Neural progenitor cell (in vitro differentiated cells): ENCODE data around the gene ZC3H7A. TPM values are rescaled to one million over a fixed set of nuclear protein-coding genes. Genes with fewer than 3 reads are reported as not detected.

Source experiments
- DNase-seq: peaks from one replicate; pipeline ENCODE4 v3.0.0-alpha.2; 2016; ENCODE audit warnings: low spot score
- H2AFZ ChIP-seq: fragments of 200-600 bp; sonication (generic); replicated peaks from 2 replicates; pipeline ENCODE4 v1.6.1; 2016; ENCODE audit warnings: antibody characterized with exemption
- H3F3A ChIP-seq: fragments of 200-600 bp; sonication (generic); 2 replicates; pipeline ENCODE4 v1.6.1; 2016; ENCODE audit warnings: antibody characterized with exemption, low read depth
- H3K27ac ChIP-seq: fragments of 200-600 bp; sonication (generic); 2 replicates; pipeline ENCODE4 v1.5.1; 2016; ENCODE audit warnings: mild to moderate bottlenecking
- H3K27me3 ChIP-seq: fragments of 200-600 bp; sonication (generic); 2 replicates; pipeline ENCODE4 v1.6.1; 2016; ENCODE audit warnings: mild to moderate bottlenecking, moderate library complexity
- H3K36me3 ChIP-seq: fragments of 200-600 bp; sonication (generic); 2 replicates; pipeline ENCODE4 v1.5.1; 2016
- H3K4me1 ChIP-seq: fragments of 200-600 bp; sonication (generic); 2 replicates; pipeline ENCODE4 v1.6.1; 2016; ENCODE audit warnings: mixed run types
- H3K4me2 ChIP-seq: fragments of 200-600 bp; sonication (generic); 2 replicates; pipeline ENCODE4 v1.6.1; 2016
- H3K4me3 ChIP-seq: fragments of 200-600 bp; sonication (generic); 2 replicates; pipeline ENCODE4 v1.5.1; 2016
- H3K79me2 ChIP-seq: fragments of 200-600 bp; sonication (generic); 2 replicates; pipeline ENCODE4 v1.6.1; 2016; ENCODE audit warnings: low read depth
- H3K9ac ChIP-seq: fragments of 200-600 bp; sonication (generic); 2 replicates; pipeline ENCODE4 v1.6.1; 2016
- H3K9me3 ChIP-seq: fragments of 200-600 bp; sonication (generic); 2 replicates; pipeline ENCODE4 v1.5.1; 2016; ENCODE audit warnings: low read depth
- H4K20me1 ChIP-seq: fragments of 200-600 bp; sonication (generic); 2 replicates; pipeline ENCODE4 v1.6.1; 2016; ENCODE audit warnings: low read depth
- H3K27ac Mint-ChIP-seq: 3 replicates; pipeline ENCODE4 v1.8.0; 2021; ENCODE audit warnings: mixed read lengths
- H3K27me3 Mint-ChIP-seq: 2 replicates; pipeline ENCODE4 v1.8.0; 2022; ENCODE audit warnings: low read depth, mild to moderate bottlenecking, inconsistent platforms, moderate library complexity, mixed read lengths; ENCODE audit not compliant: insufficient read depth
- H3K36me3 Mint-ChIP-seq: 3 replicates; pipeline ENCODE4 v1.8.0; 2021; ENCODE audit warnings: mixed read lengths
- H3K4me1 Mint-ChIP-seq: 3 replicates; pipeline ENCODE4 v1.8.0; 2021; ENCODE audit warnings: mixed read lengths
- H3K4me3 Mint-ChIP-seq: 3 replicates; pipeline ENCODE4 v1.8.0; 2021; ENCODE audit warnings: mild to moderate bottlenecking, moderate library complexity, mixed read lengths
- H3K9me3 Mint-ChIP-seq: 3 replicates; pipeline ENCODE4 v1.8.0; 2020; ENCODE audit warnings: mixed read lengths
- CTCF ChIP-seq: fragments of 200-600 bp; sonication (generic); IDR thresholded peaks from 2 replicates; pipeline ENCODE4 v1.5.1; 2017; ENCODE audit warnings: antibody characterized with exemption, mild to moderate bottlenecking
- EZH2 ChIP-seq: fragments of 200-600 bp; sonication (generic); IDR thresholded peaks from 2 replicates; pipeline ENCODE4 v1.6.1; 2017; ENCODE audit warnings: antibody characterized with exemption, mild to moderate bottlenecking, moderate library complexity
- EZH2phosphoT487 ChIP-seq: fragments of 200-600 bp; sonication (generic); IDR thresholded peaks from 2 replicates; pipeline ENCODE4 v1.6.1; 2017; ENCODE audit warnings: antibody characterized with exemption
- total RNA-seq: library from RNA; depleted of rRNA; stranded (reverse); fragments of >200 nt; gene quantifications from 2 replicates; pipeline ENCODE4 v1.2.3, GENCODE V29; 2015; ENCODE audit warnings: low replicate concordance

ZC3H7A gene
- total RNA-seq, 1 donor from 2014 or later = 82.6 TPM

GRCh38 chr16:11731222-11731621, 65.8 kb downstream of the ZC3H7A start:
- no peak for DNase-seq
- no peak overlapping the region for H3K9ac ChIP-seq
- Mint-ChIP-seq H3K4me3 (no peak overlapping the region), H3K36me3 (peaks cover 18% of the 10 kb centered on the region), H3K27me3 (no peaks in the 10 kb centered on the region), H3K27ac (no peak overlapping the region), H3K9me3 (no peaks in the 10 kb centered on the region), H3K4me1 (peaks cover 10% of the 10 kb centered on the region)
- H3K27ac ChIP-seq = no peak overlapping the region
- H3K4me3 ChIP-seq = no peak overlapping the region
- no peaks in the 10 kb centered on the region for H3K79me2 ChIP-seq
- no peaks in the 10 kb centered on the region for H3K27me3 ChIP-seq
- H2AFZ ChIP-seq = no peak overlapping the region
- H3K9me3 ChIP-seq = no peaks in the 10 kb centered on the region
- no peaks in the 10 kb centered on the region for H3F3A ChIP-seq
- H3K36me3 ChIP-seq = no peaks in the 10 kb centered on the region
- H3K4me1 ChIP-seq = no peaks in the 10 kb centered on the region
- H4K20me1 ChIP-seq = peaks cover 13% of the 10 kb centered on the region
- no peak overlapping the region for H3K4me2 ChIP-seq
- TF ChIP-seq EZH2 (no peak), EZH2phosphoT487 (no peak), CTCF (no peak)

DNA sequence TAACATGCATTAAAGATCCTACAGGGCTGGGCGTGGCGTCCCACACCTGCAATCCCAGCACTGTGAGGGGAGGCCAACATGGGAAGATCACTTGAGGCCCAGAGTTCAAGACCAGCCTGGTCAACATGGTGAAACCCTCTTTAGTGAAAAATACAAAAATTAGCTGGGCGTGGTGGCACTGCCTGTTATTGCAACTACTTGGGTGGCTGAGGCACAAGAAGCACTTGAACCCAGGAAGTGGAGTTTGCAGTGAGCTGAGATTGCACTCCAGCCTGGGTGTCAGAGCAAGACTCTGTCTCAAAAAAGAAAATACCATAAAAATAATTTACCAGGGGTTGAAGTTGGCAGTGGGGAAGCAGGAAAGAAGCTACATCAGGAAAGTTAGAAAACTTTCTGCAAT, 67.3 kb downstream of the ZC3H7A start:
- Histone ChIP-seq H3K36me3 (no peaks in the 10 kb centered on the region), H3K27ac (no peak overlapping the region), H3K9ac (no peak overlapping the region), H3K9me3 (no peaks in the 10 kb centered on the region), H3F3A (no peaks in the 10 kb centered on the region), H3K4me1 (no peaks in the 10 kb centered on the region), H3K4me2 (no peak overlapping the region), H4K20me1 (peaks cover 7% of the 10 kb centered on the region), H3K27me3 (no peaks in the 10 kb centered on the region), H3K4me3 (no peak overlapping the region), H3K79me2 (no peaks in the 10 kb centered on the region), H2AFZ (no peak overlapping the region)
- Mint-ChIP-seq H3K4me1 (peaks cover 10% of the 10 kb centered on the region), H3K9me3 (no peaks in the 10 kb centered on the region), H3K27ac (no peak overlapping the region), H3K4me3 (no peak overlapping the region), H3K27me3 (no peaks in the 10 kb centered on the region), H3K36me3 (peaks cover 20% of the 10 kb centered on the region)
- no peak for DNase-seq
- TF ChIP-seq CTCF (no peak), EZH2phosphoT487 (no peak), EZH2 (no peak)

DNA sequence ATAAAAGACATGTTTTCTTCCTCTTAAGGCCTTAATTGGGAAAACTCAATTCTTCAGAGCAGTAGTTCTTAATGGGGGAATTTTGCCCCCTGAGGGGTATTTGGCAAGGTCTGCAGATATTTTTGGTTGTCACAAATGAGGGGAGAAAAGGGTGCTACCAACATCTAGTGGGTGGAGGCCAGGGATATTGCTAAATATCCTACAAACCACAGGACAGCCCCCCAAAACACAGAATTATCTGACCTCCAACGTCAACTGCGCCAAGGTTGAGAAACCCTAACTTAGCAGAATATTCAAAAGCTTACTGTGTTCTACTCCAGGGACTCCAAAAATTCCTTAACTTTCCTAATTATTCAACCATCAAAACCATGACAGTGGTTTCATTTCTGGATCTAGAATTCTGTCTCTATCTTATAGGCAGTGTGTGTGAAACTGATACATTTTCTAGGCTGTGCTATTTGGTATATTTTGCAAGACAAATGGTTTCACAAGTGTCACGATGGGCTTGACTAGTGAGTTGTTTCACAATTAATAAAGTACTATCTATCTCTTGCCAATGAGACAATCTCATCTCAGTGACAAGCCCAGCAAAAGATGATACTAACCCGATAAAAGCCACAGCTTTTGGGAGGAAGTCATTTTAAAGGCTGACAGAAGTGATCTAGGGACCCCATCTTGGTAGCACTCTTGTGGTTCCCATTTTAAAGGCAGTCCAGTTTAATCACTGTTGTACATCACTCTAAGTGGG, 69.1 kb downstream of the ZC3H7A start:
- Mint-ChIP-seq H3K4me3 (no peak overlapping the region), H3K4me1 (peaks cover 10% of the 10 kb centered on the region), H3K9me3 (no peaks in the 10 kb centered on the region), H3K36me3 (peaks cover 17% of the 10 kb centered on the region), H3K27me3 (peaks cover 2% of the 10 kb centered on the region), H3K27ac (no peak overlapping the region)
- no peaks in the 10 kb centered on the region for H3K79me2 ChIP-seq
- H3K4me1 ChIP-seq = no peaks in the 10 kb centered on the region
- no peak overlapping the region for H3K27ac ChIP-seq
- no peak overlapping the region for H3K9ac ChIP-seq
- no peaks in the 10 kb centered on the region for H3K36me3 ChIP-seq
- H4K20me1 ChIP-seq = peaks cover 7% of the 10 kb centered on the region
- H3K9me3 ChIP-seq = no peaks in the 10 kb centered on the region
- H3K4me2 ChIP-seq = no peak overlapping the region
- no peaks in the 10 kb centered on the region for H3F3A ChIP-seq
- no peak for TF ChIP-seq EZH2
- no peak for TF ChIP-seq CTCF
- TF ChIP-seq EZH2phosphoT487 = no peak
- no peak overlapping the region for H3K4me3 ChIP-seq
- DNase-seq = no peak
- H3K27me3 ChIP-seq = no peaks in the 10 kb centered on the region
- H2AFZ ChIP-seq = no peak overlapping the region
